ENCODE data around the gene RNASE1. TPM values are rescaled to one million over a fixed set of nuclear protein-coding genes. Genes with fewer than 3 reads are reported as not detected.
"Not testable (repeated sequence)": the region's sequence is repeated elsewhere in the genome, so short reads cannot be mapped to it uniquely, and the experiment has no call there.

RNASE1 gene
- not detected for total RNA-seq

GRCh38 chr14:20802341-20803084, at the start of gene RNASE1:
RNASE1 (minus strand) TSS chr14:20802844; CDS start chr14:20802068, 776 bp downstream.
- Mint-ChIP-seq H3K4me1 (peaks cover 11% of the 10 kb centered on the region), H3K27me3 (peaks cover 39% of the 10 kb centered on the region), H3K4me3 (no peak within 1 kb of the TSS), H3K27ac (no peak within 1 kb of the TSS), H3K9me3 (ENCODE audit: low read depth) (no peaks in the 10 kb centered on the region), H3K36me3 (no peaks in the 10 kb centered on the region)
- DNase-seq: no peak
- ATAC-seq: no peak
- CTCF ChIA-PET: no interaction called here

GRCh38 chr14:20848955-20849570, 46.4 kb upstream of the RNASE1 start:
- Mint-ChIP-seq H3K27ac (no peak overlapping the region), H3K9me3 (ENCODE audit: low read depth) (no peaks in the 10 kb centered on the region), H3K4me3 (no peak overlapping the region), H3K36me3 (no peaks in the 10 kb centered on the region), H3K27me3 (peaks cover 26% of the 10 kb centered on the region), H3K4me1 (no peaks in the 10 kb centered on the region)
- ATAC-seq (no peak), DNase-seq (no peak)
- CTCF ChIA-PET: interaction anchor here (1.4 to 2.2 kb wide), 3 partner anchors 9 to 122 kb away, joined by 4 to 6 read pairs (median 6); no protein-coding TSS in a partner anchor

DNA sequence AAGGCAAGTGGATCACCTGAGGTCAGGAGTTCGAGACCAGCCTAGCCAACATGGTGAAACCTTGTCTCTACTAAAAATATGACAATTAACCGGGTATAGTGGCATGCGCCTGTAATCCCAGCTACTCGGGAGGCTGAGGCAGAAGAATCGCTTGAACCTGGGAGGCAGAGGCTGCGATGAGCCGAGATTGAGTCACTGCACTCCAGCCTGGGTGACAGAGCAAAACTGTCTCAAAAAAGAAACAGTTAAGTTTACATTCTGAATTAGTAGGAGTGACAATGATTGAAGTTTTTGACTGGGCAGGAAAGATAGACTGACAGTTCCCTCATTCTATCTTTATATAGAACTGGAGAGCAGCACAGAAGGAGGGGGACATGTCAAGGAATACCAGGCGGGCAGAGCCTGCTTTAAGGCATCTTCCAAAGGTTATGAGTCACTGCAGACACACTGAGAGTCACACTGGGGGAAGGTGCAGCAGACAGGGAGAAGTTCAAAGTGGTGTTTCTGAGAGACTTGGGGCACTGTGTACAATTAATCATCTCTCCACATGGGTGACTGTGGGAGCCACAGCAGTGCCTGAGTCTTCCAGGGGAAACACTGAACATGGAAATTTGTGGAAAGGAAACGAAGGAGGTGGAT, 45.8 kb upstream of the RNASE1 start:
- no peaks in the 10 kb centered on the region for H3K4me1 Mint-ChIP-seq
- CTCF ChIA-PET: interaction anchor here (0.7 to 2.7 kb wide), 4 partner anchors 10 to 491 kb away, joined by 3 to 12 read pairs (median 6); no protein-coding TSS in a partner anchor
- ATAC-seq: no peak
- DNase-seq: no peak
- no peak overlapping the region for H3K4me3 Mint-ChIP-seq
- H3K9me3 Mint-ChIP-seq (ENCODE audit: low read depth): no peaks in the 10 kb centered on the region
- H3K27me3 Mint-ChIP-seq: peaks cover 26% of the 10 kb centered on the region
- H3K36me3 Mint-ChIP-seq: no peaks in the 10 kb centered on the region
- no peak overlapping the region for H3K27ac Mint-ChIP-seq

- Mint-ChIP-seq H3K4me3 (no peak overlapping the region), H3K4me1 (no peaks in the 10 kb centered on the region), H3K36me3 (no peaks in the 10 kb centered on the region), H3K27me3 (peaks cover 26% of the 10 kb centered on the region), H3K9me3 (ENCODE audit: low read depth) (no peaks in the 10 kb centered on the region), H3K27ac (no peak overlapping the region)
- CTCF ChIA-PET: interaction anchor here (2.7 kb wide), 1 partner anchor 12 kb away, joined by 12 read pairs; no protein-coding TSS in a partner anchor
- no peak for ATAC-seq
- DNase-seq: no peak
Measured at GRCh38 chr14:20846560-20846959, 43.9 kb upstream of the RNASE1 start.

GRCh38 chr14:20841096-20841495, 38.5 kb upstream of the RNASE1 start:
- Mint-ChIP-seq H3K4me1 (no peaks in the 10 kb centered on the region), H3K27me3 (peaks cover 13% of the 10 kb centered on the region), H3K36me3 (no peaks in the 10 kb centered on the region), H3K4me3 (no peak overlapping the region), H3K27ac (no peak overlapping the region), H3K9me3 (ENCODE audit: low read depth) (no peaks in the 10 kb centered on the region)
- DNase-seq: no peak
- ATAC-seq: no peak
- CTCF ChIA-PET: no interaction called here

DNA sequence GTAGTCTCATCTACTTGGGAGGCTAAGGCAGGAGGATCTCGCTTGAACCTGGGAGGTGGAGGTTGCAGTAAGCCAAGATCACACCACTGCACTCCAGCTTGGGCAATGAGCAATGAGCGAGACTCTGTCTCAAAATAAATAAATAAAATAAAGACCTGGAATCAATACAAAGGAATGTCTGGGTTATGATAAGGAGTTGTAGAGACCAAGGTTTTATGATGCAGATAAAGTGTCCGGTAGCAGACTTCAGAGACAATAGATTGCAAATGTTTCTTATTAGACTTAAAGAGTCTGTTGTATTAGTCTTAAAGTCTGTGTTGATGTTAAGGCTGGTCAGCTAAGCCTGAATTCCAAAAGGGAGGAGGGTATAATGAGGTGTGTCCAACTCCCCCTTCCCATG, 35.2 kb upstream of the RNASE1 start:
- Mint-ChIP-seq H3K27me3 (no peaks in the 10 kb centered on the region), H3K4me3 (no peak overlapping the region), H3K36me3 (no peaks in the 10 kb centered on the region), H3K9me3 (ENCODE audit: low read depth) (no peaks in the 10 kb centered on the region), H3K27ac (no peak overlapping the region), H3K4me1 (no peaks in the 10 kb centered on the region)
- DNase-seq: no peak
- CTCF ChIA-PET: no interaction called here
- no peak for ATAC-seq

GRCh38 chr14:20836668-20837338, 34.2 kb upstream of the RNASE1 start:
- Mint-ChIP-seq H3K27me3 (no peaks in the 10 kb centered on the region), H3K4me3 (no peak overlapping the region), H3K27ac (no peak overlapping the region), H3K36me3 (no peaks in the 10 kb centered on the region), H3K4me1 (no peaks in the 10 kb centered on the region), H3K9me3 (ENCODE audit: low read depth) (no peaks in the 10 kb centered on the region)
- DNase-seq (no peak), ATAC-seq (no peak)
- CTCF ChIA-PET: no interaction called here

- H3K27ac Mint-ChIP-seq: no peak overlapping the region
- CTCF ChIA-PET: no interaction called here
- no peak for DNase-seq
Measured at GRCh38 chr14:20834899-20835298, 32.3 kb upstream of the RNASE1 start.

DNA sequence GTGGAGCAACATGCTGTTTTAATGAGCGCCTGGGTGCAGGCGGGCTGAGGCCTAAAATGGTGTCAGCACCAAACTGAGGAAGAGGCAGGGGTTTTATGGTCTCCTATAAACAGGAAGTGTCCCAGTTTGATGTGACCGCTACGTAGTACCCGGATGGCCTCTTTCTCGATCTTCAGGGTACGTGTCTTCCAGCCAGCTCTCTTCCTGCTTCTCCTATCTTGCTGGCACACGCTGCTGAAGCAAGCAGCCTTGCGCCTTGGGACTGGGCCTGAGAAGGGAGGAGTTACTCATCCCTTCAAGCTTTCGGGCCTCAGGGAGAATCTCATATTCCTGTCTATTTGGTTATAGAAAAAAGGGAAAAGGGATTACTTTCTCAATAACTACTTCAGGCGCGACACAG, 28.2 kb upstream of the RNASE1 start:
- H3K27ac Mint-ChIP-seq: no peak overlapping the region
- peaks cover 5% of the 10 kb centered on the region for H3K27me3 Mint-ChIP-seq
- DNase-seq: no peak
- peaks cover 2% of the 10 kb centered on the region for H3K36me3 Mint-ChIP-seq
- no peaks in the 10 kb centered on the region for H3K9me3 Mint-ChIP-seq (ENCODE audit: low read depth)
- H3K4me1 Mint-ChIP-seq: peaks cover 3% of the 10 kb centered on the region
- ATAC-seq: no peak
- no peak overlapping the region for H3K4me3 Mint-ChIP-seq
- CTCF ChIA-PET: no interaction called here

More at GRCh38 chr14:20834899-20835298, 32.3 kb upstream of the RNASE1 start:
- Mint-ChIP-seq H3K36me3 (no peaks in the 10 kb centered on the region), H3K4me3 (no peak overlapping the region), H3K4me1 (no peaks in the 10 kb centered on the region), H3K9me3 (ENCODE audit: low read depth) (no peaks in the 10 kb centered on the region), H3K27me3 (no peaks in the 10 kb centered on the region)
- ATAC-seq: no peak

DNA sequence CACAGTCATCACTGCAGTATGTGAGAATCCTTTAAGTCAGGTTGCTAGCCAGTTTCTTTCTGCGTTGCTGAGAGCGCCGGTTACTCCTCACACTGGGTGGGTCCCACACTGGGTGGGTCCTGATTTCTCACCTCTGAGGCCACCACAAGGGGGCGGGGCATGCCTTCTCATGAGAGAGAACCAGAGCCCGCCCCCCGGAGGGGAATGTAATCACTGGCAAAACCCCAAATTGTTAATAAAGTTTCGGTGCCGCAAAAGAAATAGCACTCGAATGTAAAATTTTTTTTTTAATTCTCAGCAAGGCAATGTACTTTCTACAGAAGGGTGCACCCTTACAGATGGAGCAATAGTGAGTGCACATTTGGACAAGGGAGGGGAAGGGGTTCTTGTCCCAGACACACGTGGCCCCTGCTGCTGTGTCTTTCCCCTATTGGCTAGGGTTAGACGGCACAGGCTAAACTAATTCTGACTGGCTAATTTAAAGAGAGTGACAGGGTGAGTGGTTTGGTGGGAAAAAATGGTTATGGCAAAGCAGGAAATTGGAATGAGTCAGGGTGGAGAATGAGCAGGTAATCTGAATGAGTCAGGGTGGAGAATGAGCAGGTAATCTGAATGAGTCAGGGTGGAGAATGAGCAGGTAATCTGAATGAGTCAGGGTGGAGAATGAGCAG, 25.5 kb upstream of the RNASE1 start:
- CTCF ChIA-PET; H3K4me1 Mint-ChIP-seq; H3K27ac Mint-ChIP-seq; DNase-seq; H3K9me3 Mint-ChIP-seq (ENCODE audit: low read depth); ATAC-seq; H3K4me3 Mint-ChIP-seq; H3K36me3 Mint-ChIP-seq: not testable (repeated sequence)
- peaks cover 15% of the 10 kb centered on the region for H3K27me3 Mint-ChIP-seq

- CTCF ChIA-PET: no interaction called here
- ATAC-seq (no peak), DNase-seq (no peak)
- Mint-ChIP-seq H3K4me1 (peaks cover 3% of the 10 kb centered on the region), H3K27me3 (peaks cover 16% of the 10 kb centered on the region), H3K36me3 (peaks cover 2% of the 10 kb centered on the region), H3K4me3 (no peak overlapping the region), H3K27ac (no peak overlapping the region), H3K9me3 (ENCODE audit: low read depth) (no peaks in the 10 kb centered on the region)
Measured at GRCh38 chr14:20827326-20827725, 24.7 kb upstream of the RNASE1 start.

GRCh38 chr14:20826666-20827065, 24.0 kb upstream of the RNASE1 start:
- ATAC-seq; CTCF ChIA-PET; DNase-seq; H3K27ac Mint-ChIP-seq; H3K36me3 Mint-ChIP-seq; H3K9me3 Mint-ChIP-seq (ENCODE audit: low read depth); H3K4me1 Mint-ChIP-seq; H3K4me3 Mint-ChIP-seq: not testable (repeated sequence)
- peaks cover 21% of the 10 kb centered on the region for H3K27me3 Mint-ChIP-seq

GRCh38 chr14:20823859-20824258, 21.2 kb upstream of the RNASE1 start:
- DNase-seq (no peak), ATAC-seq (no peak)
- CTCF ChIA-PET: no interaction called here
- H3K4me3 Mint-ChIP-seq: no peak overlapping the region
- peaks cover 2% of the 10 kb centered on the region for H3K36me3 Mint-ChIP-seq
- peaks cover 22% of the 10 kb centered on the region for H3K27me3 Mint-ChIP-seq
- peaks cover 3% of the 10 kb centered on the region for H3K4me1 Mint-ChIP-seq
- no peak overlapping the region for H3K27ac Mint-ChIP-seq
- H3K9me3 Mint-ChIP-seq (ENCODE audit: low read depth): no peaks in the 10 kb centered on the region

All from activated CD8-positive, alpha-beta memory T cell treated with anti-CD3 and anti-CD28 coated beads, Interleukin-2, amount 10 ng/mL, durations not matched to agents 7 days and 5 days (primary cell).